ENCODE measurements around the gene INHBB.

Gene INHBB

DNA sequence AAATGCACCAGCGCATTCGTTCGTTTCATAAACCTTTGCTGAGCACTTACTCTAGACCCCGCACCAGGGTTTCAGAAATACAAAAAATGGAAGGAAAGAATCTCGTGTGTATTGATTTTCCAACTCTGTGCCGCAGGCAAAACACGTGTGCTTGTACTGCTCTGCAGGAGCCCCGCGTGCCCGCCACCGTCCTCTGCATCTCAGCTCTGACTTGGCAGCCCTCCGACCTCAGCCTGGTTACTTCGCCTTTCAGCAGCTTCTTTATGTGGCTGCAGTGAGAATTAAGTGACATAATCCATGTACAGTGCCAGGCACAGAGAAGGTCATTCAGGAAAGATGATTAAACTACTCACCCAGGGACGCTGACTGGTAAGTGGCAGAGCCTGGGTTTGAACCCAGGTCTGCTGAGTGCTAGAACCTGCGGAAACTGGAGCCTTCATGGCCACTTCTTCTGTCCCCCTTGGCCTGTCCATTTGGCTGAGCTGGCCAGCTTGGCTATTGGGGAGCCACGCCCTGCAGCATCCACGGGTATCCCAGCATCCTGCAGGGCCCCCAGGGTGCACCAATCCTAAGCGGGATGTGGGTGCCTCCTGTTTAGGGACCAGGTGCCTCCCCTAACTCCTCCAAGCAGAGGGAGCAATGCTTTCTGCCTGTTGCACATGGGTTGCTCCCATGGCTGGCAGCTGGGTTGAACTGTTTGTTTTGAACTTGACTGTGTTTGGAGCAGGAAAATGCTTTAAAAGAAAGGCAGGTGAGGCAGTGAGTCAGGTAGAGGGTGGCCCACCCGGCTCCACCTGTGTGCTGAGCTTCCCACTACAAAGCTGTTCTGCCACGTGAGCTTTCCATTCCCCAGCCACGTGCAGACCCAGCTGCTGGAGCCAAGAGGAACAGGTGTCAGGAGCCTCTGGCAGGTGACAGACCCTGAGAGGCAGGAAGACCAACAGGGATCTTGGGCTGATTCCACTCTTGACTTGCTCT, 34.3 kb downstream of the INHBB start:
- Histone ChIP-seq H3K9me3 (ENCODE audit: control insufficient read depth, low read length) (no peaks in the 10 kb centered on the region), H3K27ac (no peak overlapping the region)

DNA sequence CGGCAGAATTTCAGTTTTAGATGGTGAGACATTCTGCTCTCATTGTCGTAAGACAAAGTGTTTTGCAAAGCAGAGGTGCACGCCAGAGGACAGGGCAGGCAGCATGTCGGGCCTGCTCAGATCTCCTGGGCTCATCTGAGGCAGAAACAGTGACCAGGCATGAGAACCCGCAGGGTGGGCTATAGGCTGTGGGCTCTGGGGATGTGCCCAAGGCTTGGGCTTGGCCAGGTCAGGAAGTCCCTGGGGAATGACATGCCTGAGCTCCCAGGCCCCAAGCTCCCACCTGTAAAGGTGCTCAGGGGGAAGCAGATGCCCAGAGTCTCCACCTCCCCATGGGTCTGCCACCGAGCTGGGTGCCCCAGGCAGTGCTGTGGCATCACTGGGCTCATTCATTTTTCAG, 35.3 kb downstream of the INHBB start:
- no peak overlapping the region for H3K4me3 ChIP-seq (ENCODE audit: low read depth, low read length)
- no peak overlapping the region for H3K4me2 ChIP-seq (ENCODE audit: low read length)
- H3K79me2 ChIP-seq = no peaks in the 10 kb centered on the region
- TF ChIP-seq CTCF (IDR thresholded peaks at IDR 0.05) = no peak
- H3K4me1 ChIP-seq = no peaks in the 10 kb centered on the region
- no peaks in the 10 kb centered on the region for H3K27me3 ChIP-seq (ENCODE audit: control insufficient read depth, insufficient read depth, low read length)
- H3K36me3 ChIP-seq (ENCODE audit: control insufficient read depth, insufficient read depth, low read length) = no peaks in the 10 kb centered on the region
- H3K9ac ChIP-seq = no peak overlapping the region
- no peaks in the 10 kb centered on the region for H3K9me3 ChIP-seq (ENCODE audit: control insufficient read depth, low read length)
- H2AFZ ChIP-seq = no peak overlapping the region
- H3K27ac ChIP-seq = no peak overlapping the region

More for the DNA sequence above, 34.3 kb downstream of the INHBB start:
- no peak overlapping the region for H3K4me2 ChIP-seq (ENCODE audit: low read length)
- no peaks in the 10 kb centered on the region for H3K27me3 ChIP-seq (ENCODE audit: control insufficient read depth, insufficient read depth, low read length)
- no peak overlapping the region for H2AFZ ChIP-seq
- H3K9ac ChIP-seq = no peak overlapping the region
- H3K4me1 ChIP-seq = no peaks in the 10 kb centered on the region
- no peak for TF ChIP-seq CTCF (IDR thresholded peaks at IDR 0.05)
- no peak overlapping the region for H3K4me3 ChIP-seq (ENCODE audit: low read depth, low read length)
- no peaks in the 10 kb centered on the region for H3K79me2 ChIP-seq
- H3K36me3 ChIP-seq (ENCODE audit: control insufficient read depth, insufficient read depth, low read length) = no peaks in the 10 kb centered on the region

DNA sequence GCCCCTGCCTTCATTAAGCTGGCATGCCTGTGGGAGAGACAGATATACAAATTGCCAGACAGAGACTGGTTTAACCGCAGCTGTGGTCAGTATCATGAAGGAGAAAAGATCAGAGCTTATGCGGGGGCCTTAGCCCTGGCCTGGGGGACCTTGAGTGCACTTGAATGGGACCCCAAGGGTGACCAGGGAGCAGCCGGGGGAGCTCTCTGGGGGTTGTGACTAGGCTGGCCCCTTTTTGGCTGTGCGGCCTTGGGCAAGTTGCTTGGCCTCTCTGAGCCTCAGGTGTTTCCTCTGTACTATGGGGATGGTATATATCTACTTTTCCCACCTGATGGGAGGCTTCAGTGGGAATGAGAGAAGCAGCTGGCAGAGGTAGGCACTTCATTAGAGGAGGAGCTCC, 35.7 kb downstream of the INHBB start:
- H3K79me2 ChIP-seq = no peaks in the 10 kb centered on the region
- H3K4me2 ChIP-seq (ENCODE audit: low read length) = no peak overlapping the region
- no peak overlapping the region for H2AFZ ChIP-seq
- H3K4me3 ChIP-seq (ENCODE audit: low read depth, low read length) = no peak overlapping the region
- TF ChIP-seq CTCF (IDR thresholded peaks at IDR 0.05) = no peak
- H3K9me3 ChIP-seq (ENCODE audit: control insufficient read depth, low read length) = no peaks in the 10 kb centered on the region
- H3K27me3 ChIP-seq (ENCODE audit: control insufficient read depth, insufficient read depth, low read length) = no peaks in the 10 kb centered on the region
- no peaks in the 10 kb centered on the region for H3K4me1 ChIP-seq
- H3K27ac ChIP-seq = no peak overlapping the region
- H3K36me3 ChIP-seq (ENCODE audit: control insufficient read depth, insufficient read depth, low read length) = no peaks in the 10 kb centered on the region
- no peak overlapping the region for H3K9ac ChIP-seq

GRCh38 chr2:120382541-120383144, 36.7 kb downstream of the INHBB start:
- H3K4me1 ChIP-seq = no peaks in the 10 kb centered on the region
- H3K4me2 ChIP-seq (ENCODE audit: low read length) = no peak overlapping the region
- H3K4me3 ChIP-seq (ENCODE audit: low read depth, low read length) = no peak overlapping the region
- H3K9ac ChIP-seq = no peak overlapping the region
- H2AFZ ChIP-seq = no peak overlapping the region
- no peaks in the 10 kb centered on the region for H3K27me3 ChIP-seq (ENCODE audit: control insufficient read depth, insufficient read depth, low read length)
- no peak for TF ChIP-seq CTCF (IDR thresholded peaks at IDR 0.05)
- no peak overlapping the region for H3K27ac ChIP-seq
- no peaks in the 10 kb centered on the region for H3K9me3 ChIP-seq (ENCODE audit: control insufficient read depth, low read length)
- H3K79me2 ChIP-seq = no peaks in the 10 kb centered on the region
- no peaks in the 10 kb centered on the region for H3K36me3 ChIP-seq (ENCODE audit: control insufficient read depth, insufficient read depth, low read length)

Measured in parathyroid adenoma (tissue), 2 donors.